T-helper 22 cell (primary cell): Measurements from ENCODE around the gene ORC1.

Experiments used
- DNase-seq: peaks from one replicate; pipeline ENCODE4 v3.0.0-alpha.2; 2020; ENCODE audit warnings: low read depth

Gene ORC1

GRCh38 chr1:52341655-52342260 is 62.5 kb downstream of the ORC1 start:
- DNase-seq, result no peak

GRCh38 chr1:52337439-52337838 is 66.8 kb downstream of the ORC1 start:
- DNase-seq, result no peak

GRCh38 chr1:52334906-52335528 is 69.2 kb downstream of the ORC1 start:
- no peak for DNase-seq

- DNase-seq, result no peak
These were observed 71.8 kb downstream of the ORC1 start for GRCh38 chr1:52332411-52332810.

GRCh38 chr1:52328615-52329014 is 75.6 kb downstream of the ORC1 start:
- DNase-seq, result no peak

GRCh38 chr1:52325786-52326185 is 78.4 kb downstream of the ORC1 start:
- no peak for DNase-seq

- no peak for DNase-seq
These were observed 80.5 kb downstream of the ORC1 start for GRCh38 chr1:52323731-52324130.
